ENCODE data around the gene CLEC7A. TPM values are rescaled to one million over a fixed set of nuclear protein-coding genes. Genes with fewer than 3 reads are reported as not detected.

Gene CLEC7A
- polyA plus RNA-seq, 1 donor from 2014 or later = not detected

GRCh38 chr12:10160617-10161385 lies 30.8 kb upstream of the CLEC7A start (continued):
- no peak for TF ChIP-seq TAF1 (IDR thresholded peaks at IDR 0.05; ENCODE audit: low read depth)
- TF ChIP-seq EZH2 (IDR thresholded peaks at IDR 0.05; ENCODE audit: borderline replicate concordance, insufficient read depth, low read length, poor library complexity, severe bottlenecking) = no peak
- TF ChIP-seq POLR2AphosphoS5 (IDR thresholded peaks at IDR 0.05) = no peak
- no peak for TF ChIP-seq MXI1 (conservative IDR thresholded peaks at IDR 0.05; ENCODE audit: poor library complexity, severe bottlenecking)

GRCh38 chr12:10159280-10159679 lies 29.3 kb upstream of the CLEC7A start:
- no peaks in the 10 kb centered on the region for H3F3A ChIP-seq (ENCODE audit: insufficient read depth, low read length, poor library complexity, severe bottlenecking)
- no peaks in the 10 kb centered on the region for H3K9me2 ChIP-seq (ENCODE audit: insufficient read depth, low read length)
- H3K27ac ChIP-seq (ENCODE audit: low read length) = no peak overlapping the region
- no peaks in the 10 kb centered on the region for H3K79me2 ChIP-seq (replicated peaks; ENCODE audit: insufficient read depth, low read length)
- no peaks in the 10 kb centered on the region for H3K36me3 ChIP-seq (ENCODE audit: insufficient read depth, low read length)
- no peak overlapping the region for H3K4me3 ChIP-seq (ENCODE audit: low read length)
- H4K20me1 ChIP-seq (ENCODE audit: insufficient read depth) = no peaks in the 10 kb centered on the region
- TF ChIP-seq TAF1 (IDR thresholded peaks at IDR 0.05; ENCODE audit: low read depth) (no peak), RAD21 (conservative IDR thresholded peaks at IDR 0.05) (no peak), MXI1 (conservative IDR thresholded peaks at IDR 0.05; ENCODE audit: poor library complexity, severe bottlenecking) (no peak), SMC3 (conservative IDR thresholded peaks at IDR 0.05; ENCODE audit: poor library complexity) (no peak)
- H3K27me3 ChIP-seq (ENCODE audit: insufficient read depth, low read depth, low read length) = no peaks in the 10 kb centered on the region
- H3K9ac ChIP-seq (ENCODE audit: low read length) = no peak overlapping the region
- no peak overlapping the region for H3K4me2 ChIP-seq (ENCODE audit: low read length)
- H3K9me3 ChIP-seq (ENCODE audit: low read length) = peaks cover 5% of the 10 kb centered on the region
- H2AFZ ChIP-seq (ENCODE audit: low read depth, low read length) = no peak overlapping the region

DNA sequence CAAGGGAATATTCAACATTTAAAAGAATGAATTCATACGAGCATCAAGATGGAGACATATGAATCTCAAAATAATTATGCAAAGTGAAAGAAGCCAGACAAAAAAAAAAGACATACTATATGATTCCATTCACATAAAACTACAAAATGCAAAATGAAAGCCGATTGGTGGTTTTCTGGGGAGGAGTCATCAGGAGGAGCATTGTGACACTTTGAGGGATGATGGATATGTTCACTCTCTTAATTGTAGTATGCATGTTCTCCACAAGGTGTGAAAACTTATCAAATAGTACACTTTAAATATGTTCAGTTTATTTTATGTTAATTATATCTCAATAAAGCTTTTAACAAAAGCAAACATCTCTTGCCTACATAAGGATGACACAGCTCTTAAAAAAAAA lies 28.4 kb upstream of the CLEC7A start:
- no peaks in the 10 kb centered on the region for H3K79me2 ChIP-seq (replicated peaks; ENCODE audit: insufficient read depth, low read length)
- H3K27me3 ChIP-seq (ENCODE audit: insufficient read depth, low read depth, low read length) = no peaks in the 10 kb centered on the region
- no peaks in the 10 kb centered on the region for H3K9me2 ChIP-seq (ENCODE audit: insufficient read depth, low read length)
- H4K20me1 ChIP-seq (ENCODE audit: insufficient read depth) = no peaks in the 10 kb centered on the region
- peaks cover 5% of the 10 kb centered on the region for H3K9me3 ChIP-seq (ENCODE audit: low read length)
- H3K9ac ChIP-seq (ENCODE audit: low read length) = no peak overlapping the region
- H3K4me2 ChIP-seq (ENCODE audit: low read length) = no peak overlapping the region
- H2AFZ ChIP-seq (ENCODE audit: low read depth, low read length) = no peak overlapping the region
- H3K4me3 ChIP-seq (ENCODE audit: low read length) = no peak overlapping the region
- H3K36me3 ChIP-seq (ENCODE audit: insufficient read depth, low read length) = no peaks in the 10 kb centered on the region
- no peaks in the 10 kb centered on the region for H3F3A ChIP-seq (ENCODE audit: insufficient read depth, low read length, poor library complexity, severe bottlenecking)
- no peak overlapping the region for H3K27ac ChIP-seq (ENCODE audit: low read length)
- TF ChIP-seq MXI1 (conservative IDR thresholded peaks at IDR 0.05; ENCODE audit: poor library complexity, severe bottlenecking) = no peak
- TF ChIP-seq, protein P1, sequence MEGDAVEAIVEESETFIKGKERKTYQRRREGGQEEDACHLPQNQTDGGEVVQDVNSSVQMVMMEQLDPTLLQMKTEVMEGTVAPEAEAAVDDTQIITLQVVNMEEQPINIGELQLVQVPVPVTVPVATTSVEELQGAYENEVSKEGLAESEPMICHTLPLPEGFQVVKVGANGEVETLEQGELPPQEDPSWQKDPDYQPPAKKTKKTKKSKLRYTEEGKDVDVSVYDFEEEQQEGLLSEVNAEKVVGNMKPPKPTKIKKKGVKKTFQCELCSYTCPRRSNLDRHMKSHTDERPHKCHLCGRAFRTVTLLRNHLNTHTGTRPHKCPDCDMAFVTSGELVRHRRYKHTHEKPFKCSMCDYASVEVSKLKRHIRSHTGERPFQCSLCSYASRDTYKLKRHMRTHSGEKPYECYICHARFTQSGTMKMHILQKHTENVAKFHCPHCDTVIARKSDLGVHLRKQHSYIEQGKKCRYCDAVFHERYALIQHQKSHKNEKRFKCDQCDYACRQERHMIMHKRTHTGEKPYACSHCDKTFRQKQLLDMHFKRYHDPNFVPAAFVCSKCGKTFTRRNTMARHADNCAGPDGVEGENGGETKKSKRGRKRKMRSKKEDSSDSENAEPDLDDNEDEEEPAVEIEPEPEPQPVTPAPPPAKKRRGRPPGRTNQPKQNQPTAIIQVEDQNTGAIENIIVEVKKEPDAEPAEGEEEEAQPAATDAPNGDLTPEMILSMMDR (IDR thresholded peaks at IDR 0.05; ENCODE audit: poor library complexity, severe bottlenecking) = no peak
- no peak for TF ChIP-seq TAF1 (IDR thresholded peaks at IDR 0.05; ENCODE audit: low read depth)
- no peak for TF ChIP-seq REST (IDR thresholded peaks at IDR 0.05; ENCODE audit: borderline replicate concordance)
- TF ChIP-seq EZH2 (IDR thresholded peaks at IDR 0.05; ENCODE audit: borderline replicate concordance, insufficient read depth, low read length, poor library complexity, severe bottlenecking) = no peak
- TF ChIP-seq POLR2AphosphoS5 (IDR thresholded peaks at IDR 0.05) = no peak
- TF ChIP-seq EP300 (conservative IDR thresholded peaks at IDR 0.05; ENCODE audit: poor library complexity, severe bottlenecking) = no peak
- no peak for TF ChIP-seq RAD21 (conservative IDR thresholded peaks at IDR 0.05)
- no peak for TF ChIP-seq SMC3 (conservative IDR thresholded peaks at IDR 0.05; ENCODE audit: poor library complexity)

Measured in neural cell (in vitro differentiated cells).